Gastroesophageal sphincter (tissue), 3 donors: ENCODE measurements around the gene TPX2.

Source experiments
- EP300 ChIP-seq: sonication (generic); formaldehyde crosslinking; IDR thresholded peaks from one replicate; pipeline ENCODE4 v1.6.1; 2017; ENCODE audit warnings: antibody characterized with exemption, mild to moderate bottlenecking
- POLR2A ChIP-seq, 2 donors: fragments of 450-650 bp; IDR thresholded peaks; one replicate each; pipeline ENCODE4 v1.6.1; 2017; ENCODE audit warnings: antibody characterized with exemption in 2 of 2, mild to moderate bottlenecking in 2 of 2, moderate library complexity in 1 of 2
- POLR2AphosphoS5 ChIP-seq: sonication (generic); formaldehyde crosslinking; IDR thresholded peaks from one replicate; pipeline ENCODE4 v1.6.1; 2017; ENCODE audit warnings: antibody characterized with exemption
- TF ChIP-seq, protein P1 (sequence below), 4 experiments: fragments of 200-600 bp in 2 of 4; fragments of 450-650 bp in 2 of 4; sonication (generic) in 1 of 4; IDR thresholded peaks; one replicate each; pipeline ENCODE4 v1.5.1; 2017 to 2019; ENCODE audit warnings: antibody characterized with exemption in 4 of 4, mild to moderate bottlenecking in 2 of 4, moderate library complexity in 2 of 4

GRCh38 chr20:31816221-31816620 is 77.1 kb downstream of the TPX2 start:
- TF ChIP-seq, protein P1, sequence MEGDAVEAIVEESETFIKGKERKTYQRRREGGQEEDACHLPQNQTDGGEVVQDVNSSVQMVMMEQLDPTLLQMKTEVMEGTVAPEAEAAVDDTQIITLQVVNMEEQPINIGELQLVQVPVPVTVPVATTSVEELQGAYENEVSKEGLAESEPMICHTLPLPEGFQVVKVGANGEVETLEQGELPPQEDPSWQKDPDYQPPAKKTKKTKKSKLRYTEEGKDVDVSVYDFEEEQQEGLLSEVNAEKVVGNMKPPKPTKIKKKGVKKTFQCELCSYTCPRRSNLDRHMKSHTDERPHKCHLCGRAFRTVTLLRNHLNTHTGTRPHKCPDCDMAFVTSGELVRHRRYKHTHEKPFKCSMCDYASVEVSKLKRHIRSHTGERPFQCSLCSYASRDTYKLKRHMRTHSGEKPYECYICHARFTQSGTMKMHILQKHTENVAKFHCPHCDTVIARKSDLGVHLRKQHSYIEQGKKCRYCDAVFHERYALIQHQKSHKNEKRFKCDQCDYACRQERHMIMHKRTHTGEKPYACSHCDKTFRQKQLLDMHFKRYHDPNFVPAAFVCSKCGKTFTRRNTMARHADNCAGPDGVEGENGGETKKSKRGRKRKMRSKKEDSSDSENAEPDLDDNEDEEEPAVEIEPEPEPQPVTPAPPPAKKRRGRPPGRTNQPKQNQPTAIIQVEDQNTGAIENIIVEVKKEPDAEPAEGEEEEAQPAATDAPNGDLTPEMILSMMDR (IDR thresholded peaks at IDR 0.05): no peak
- TF ChIP-seq EP300 (no peak), POLR2A (IDR thresholded peaks at IDR 0.05) (no peak), POLR2AphosphoS5 (no peak)
